ENCODE data around the gene UBE2S.
A peak's percentile ranks its signal among the peaks of the same experiment; 100 is the strongest.
"Not testable (repeated sequence)": the region's sequence is repeated elsewhere in the genome, so short reads cannot be mapped to it uniquely, and the experiment has no call there.

Gene UBE2S

GRCh38 chr19:55439052-55439451, 31.5 kb upstream of the UBE2S start:
- DNase-seq, result no peak

- DNase-seq, result no peak
These were observed 29.8 kb upstream of the UBE2S start for GRCh38 chr19:55437410-55437809.

- DNase-seq, result no peak
These were observed 29.3 kb upstream of the UBE2S start for GRCh38 chr19:55436847-55437246.

- no peak for DNase-seq
These were observed 27.4 kb upstream of the UBE2S start for GRCh38 chr19:55435020-55435419.

GRCh38 chr19:55434356-55434919, 26.9 kb upstream of the UBE2S start:
- no peak for DNase-seq

- no peak for DNase-seq
These were observed 25.7 kb upstream of the UBE2S start for GRCh38 chr19:55433292-55433691.

- no peak for DNase-seq
These were observed 24.8 kb upstream of the UBE2S start for GRCh38 chr19:55432241-55432959.

- no peak for DNase-seq
These were observed 23.6 kb upstream of the UBE2S start for GRCh38 chr19:55431183-55431582.

- DNase-seq, result no peak
These were observed 18.5 kb upstream of the UBE2S start for GRCh38 chr19:55426042-55426441.

GRCh38 chr19:55424518-55424917, 16.9 kb upstream of the UBE2S start:
- DNase-seq, result no peak

GRCh38 chr19:55423225-55424005, 15.8 kb upstream of the UBE2S start:
- no peak for DNase-seq

- not testable (repeated sequence) for DNase-seq
These were observed 13.7 kb upstream of the UBE2S start for GRCh38 chr19:55421281-55421680.

GRCh38 chr19:55419624-55420236, 12.1 kb upstream of the UBE2S start:
- DNase-seq, result no peak

GRCh38 chr19:55419103-55419502, 11.5 kb upstream of the UBE2S start:
- no peak for DNase-seq

- DNase-seq, result peak; percentile 29
These were observed 10.6 kb upstream of the UBE2S start for GRCh38 chr19:55418185-55418584.

- DNase-seq, result no peak
These were observed 2.6 kb upstream of the UBE2S start for GRCh38 chr19:55410168-55410567.

- DNase-seq, result not testable (repeated sequence)
These were observed 1.6 kb upstream of the UBE2S start for GRCh38 chr19:55409179-55409578.

- no peak for DNase-seq
These were observed 915 bp upstream of the UBE2S start for GRCh38 chr19:55408533-55408872.

GRCh38 chr19:55407800-55408532, 378 bp upstream of the UBE2S start:
- peak; percentile 95 for DNase-seq

- DNase-seq, result peak; percentile 50
These were observed 600 bp downstream of the UBE2S start for GRCh38 chr19:55406826-55407549.

GRCh38 chr19:55406091-55406825, 1.3 kb downstream of the UBE2S start:
- DNase-seq, result no peak

Measured in effector CD8-positive, alpha-beta T cell (primary cell).